NCI-H187 treated with DMSO at 0.1 percent for 48 hours (cell line): ENCODE measurements around the gene NDC1.
"Not testable (repeated sequence)": the region's sequence is repeated elsewhere in the genome, so short reads cannot be mapped to it uniquely, and the experiment has no call there.

Experiments used
- DNase-seq: peaks from one replicate; lab custom pipeline; 2025; lab: John Stamatoyannopoulos, UW

Gene NDC1, protein sequence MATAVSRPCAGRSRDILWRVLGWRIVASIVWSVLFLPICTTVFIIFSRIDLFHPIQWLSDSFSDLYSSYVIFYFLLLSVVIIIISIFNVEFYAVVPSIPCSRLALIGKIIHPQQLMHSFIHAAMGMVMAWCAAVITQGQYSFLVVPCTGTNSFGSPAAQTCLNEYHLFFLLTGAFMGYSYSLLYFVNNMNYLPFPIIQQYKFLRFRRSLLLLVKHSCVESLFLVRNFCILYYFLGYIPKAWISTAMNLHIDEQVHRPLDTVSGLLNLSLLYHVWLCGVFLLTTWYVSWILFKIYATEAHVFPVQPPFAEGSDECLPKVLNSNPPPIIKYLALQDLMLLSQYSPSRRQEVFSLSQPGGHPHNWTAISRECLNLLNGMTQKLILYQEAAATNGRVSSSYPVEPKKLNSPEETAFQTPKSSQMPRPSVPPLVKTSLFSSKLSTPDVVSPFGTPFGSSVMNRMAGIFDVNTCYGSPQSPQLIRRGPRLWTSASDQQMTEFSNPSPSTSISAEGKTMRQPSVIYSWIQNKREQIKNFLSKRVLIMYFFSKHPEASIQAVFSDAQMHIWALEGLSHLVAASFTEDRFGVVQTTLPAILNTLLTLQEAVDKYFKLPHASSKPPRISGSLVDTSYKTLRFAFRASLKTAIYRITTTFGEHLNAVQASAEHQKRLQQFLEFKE

DNA sequence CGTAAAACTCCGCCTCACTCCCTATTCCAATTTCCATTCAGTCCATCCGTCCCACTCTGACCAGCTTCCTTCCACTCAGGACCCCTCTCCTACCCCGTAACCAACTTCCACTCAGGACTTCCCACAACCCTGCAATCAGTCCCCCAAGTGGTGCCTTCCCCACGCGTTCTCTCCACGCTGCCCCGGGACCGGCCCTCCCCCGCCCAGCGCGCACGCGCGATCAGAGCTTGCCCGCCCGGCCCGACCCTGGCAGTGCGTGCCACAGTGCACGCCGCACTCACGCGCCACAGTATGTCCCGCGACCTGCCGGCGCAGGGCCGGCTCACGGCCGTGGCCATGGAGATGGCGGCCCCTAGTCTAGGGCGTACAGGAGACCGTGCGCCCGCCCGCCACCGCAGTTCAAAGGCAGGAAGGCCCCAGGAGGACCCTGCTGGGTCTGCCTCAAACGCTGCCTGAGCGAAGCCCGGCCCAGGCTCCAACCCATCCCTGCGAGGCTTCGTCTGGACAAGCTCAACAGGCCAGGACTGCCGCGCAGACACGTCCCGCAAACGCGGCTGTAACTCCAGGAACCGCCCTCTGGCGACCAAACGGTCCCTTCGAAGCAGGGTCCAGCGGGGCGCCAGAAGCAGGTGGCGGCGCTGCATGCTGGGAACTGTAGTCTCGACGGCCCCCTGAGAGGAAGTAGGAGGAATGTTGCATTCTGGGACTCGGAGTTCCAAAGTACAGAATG, at the start of gene NDC1:
Gene NDC1 (minus strand): TSS at position 373 of the 730 bp plus-strand sequence. CDS start 35 bp downstream, at position 338.
- peak; percentile 90 for DNase-seq

DNA sequence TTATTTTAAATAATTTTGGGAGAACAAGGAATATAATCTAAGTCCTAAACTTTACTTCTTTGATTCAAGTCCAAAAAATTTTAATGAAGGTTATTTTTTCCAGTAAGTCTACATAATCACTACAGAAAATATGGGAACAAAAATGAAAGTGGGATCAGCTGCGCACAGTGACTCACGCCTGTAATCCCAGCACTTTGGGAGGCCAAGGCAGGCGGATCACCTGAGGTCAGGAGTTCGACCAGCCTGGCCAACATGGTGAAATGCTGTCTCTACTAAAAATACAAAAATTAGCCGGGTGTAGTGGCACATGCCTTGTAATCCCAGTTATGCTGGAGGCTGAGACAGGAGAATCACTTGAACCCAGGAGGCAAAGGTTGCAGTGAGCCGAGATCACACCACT, 45.5 kb upstream of the NDC1 start:
- DNase-seq: not testable (repeated sequence)

DNA sequence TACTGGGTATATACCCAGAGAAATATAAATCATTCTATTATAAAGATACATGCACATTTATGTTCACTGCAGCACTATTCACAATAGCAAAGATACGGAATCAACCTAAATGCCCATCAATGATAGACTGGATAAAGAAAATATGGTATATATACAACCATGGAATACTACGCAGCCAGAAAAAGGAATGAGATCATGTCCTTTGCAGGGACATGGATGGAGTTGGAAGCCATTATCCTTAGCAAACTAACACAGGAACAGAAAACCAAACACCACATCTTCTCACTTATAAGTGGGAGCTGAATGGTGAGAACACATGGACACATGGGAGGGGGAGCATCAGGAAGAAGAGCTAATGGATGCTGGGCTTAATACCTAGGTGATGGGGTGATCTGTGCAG, 43.8 kb upstream of the NDC1 start:
- not testable (repeated sequence) for DNase-seq

DNA sequence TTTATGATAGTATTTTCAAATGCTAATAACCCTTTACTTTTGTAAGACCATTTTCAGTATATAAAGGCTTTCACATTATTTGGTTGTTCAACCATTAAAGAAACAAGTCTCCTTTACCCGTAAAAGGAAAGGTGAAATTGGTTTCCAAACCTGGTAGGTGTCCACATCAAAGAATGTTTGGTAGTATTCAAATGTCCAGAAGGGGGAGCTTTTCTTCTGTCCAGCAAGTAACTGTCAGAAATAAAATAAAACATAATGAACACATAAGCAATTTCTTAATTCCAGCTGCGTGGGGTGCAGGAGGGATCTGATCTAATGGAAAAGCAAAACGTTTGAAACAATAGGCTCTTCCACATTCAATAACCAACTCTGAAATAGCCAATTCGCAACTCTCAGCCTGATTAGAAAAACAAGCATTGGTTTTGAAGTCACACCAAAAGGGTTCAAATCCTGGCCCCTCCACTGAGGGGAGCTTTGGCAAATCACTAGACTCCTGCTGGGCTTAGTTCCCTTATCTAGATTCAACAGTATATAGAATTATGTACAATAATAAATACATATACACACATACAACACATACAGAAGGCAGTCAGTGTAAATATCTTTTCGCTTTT, 40.5 kb upstream of the NDC1 start:
- DNase-seq: no peak

DNA sequence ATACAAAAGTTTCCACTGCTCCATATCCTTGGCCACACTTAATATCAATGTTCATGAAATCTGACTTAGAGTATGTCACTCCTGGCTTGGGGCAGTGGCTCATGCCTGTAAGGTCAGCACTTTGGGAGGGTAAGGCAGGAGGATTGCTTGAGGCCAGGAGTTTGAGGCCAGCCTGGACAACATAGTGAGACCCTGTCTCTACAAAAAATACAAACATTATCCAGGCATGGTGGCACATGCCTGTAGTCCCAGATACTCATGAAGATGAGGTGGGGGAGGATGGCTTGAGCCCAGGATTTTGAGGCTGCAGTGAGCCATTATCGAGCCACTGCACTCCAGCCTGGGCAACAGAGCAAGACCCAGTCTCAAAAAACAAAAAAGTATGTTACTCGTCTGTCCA, 37.1 kb upstream of the NDC1 start:
- not testable (repeated sequence) for DNase-seq

DNA sequence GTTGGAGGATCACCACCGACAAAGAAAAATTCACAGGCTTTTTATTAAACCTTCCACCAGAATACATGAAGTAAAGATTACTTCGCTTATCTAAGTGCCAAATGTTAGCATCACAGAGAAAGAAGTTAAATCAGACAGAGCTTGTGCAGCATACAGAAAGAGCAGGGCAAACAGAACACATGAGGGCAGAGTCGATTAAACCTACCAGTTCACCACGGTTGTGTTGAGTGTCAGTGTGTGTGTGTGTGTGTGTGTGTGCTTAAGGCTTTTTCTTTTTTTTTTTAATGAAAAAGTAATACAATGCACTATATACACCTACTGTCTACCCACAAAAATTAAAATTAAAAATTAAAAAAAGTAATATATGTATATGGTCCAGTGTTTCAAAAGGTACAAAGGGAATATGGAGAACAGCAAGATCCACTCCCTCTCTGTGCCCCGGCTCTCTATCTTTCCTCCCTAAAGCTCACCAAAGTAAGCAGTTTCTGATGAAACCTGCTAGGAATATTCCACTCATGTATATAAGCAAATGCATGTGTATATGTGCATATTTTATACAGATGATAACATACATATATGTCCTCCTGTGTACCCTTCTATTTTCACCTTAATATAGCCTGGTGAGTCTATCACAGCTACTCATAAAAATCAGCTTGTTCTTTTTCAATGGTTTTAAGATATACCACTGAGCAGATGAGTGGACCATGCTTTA, 33.8 kb upstream of the NDC1 start:
- no peak for DNase-seq

DNA sequence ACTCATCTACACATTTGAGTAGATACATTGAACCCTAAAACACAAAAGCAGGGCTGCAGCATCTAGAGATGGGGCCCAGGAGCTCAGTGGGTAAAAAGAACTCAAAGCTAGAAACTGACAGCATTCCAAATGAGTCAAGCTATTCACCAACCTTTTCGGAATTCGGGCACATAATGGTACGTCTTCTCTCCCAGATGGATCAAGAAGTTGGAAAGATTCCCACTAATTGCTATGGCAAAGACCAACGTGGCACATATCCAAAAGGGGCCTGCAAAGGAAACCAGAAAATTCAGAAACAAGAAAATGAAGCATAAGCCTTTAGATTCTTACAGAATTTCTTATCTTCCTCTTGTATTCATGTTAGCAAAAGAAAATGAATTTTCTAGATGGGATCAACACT, 33.1 kb upstream of the NDC1 start:
- DNase-seq: no peak

DNA sequence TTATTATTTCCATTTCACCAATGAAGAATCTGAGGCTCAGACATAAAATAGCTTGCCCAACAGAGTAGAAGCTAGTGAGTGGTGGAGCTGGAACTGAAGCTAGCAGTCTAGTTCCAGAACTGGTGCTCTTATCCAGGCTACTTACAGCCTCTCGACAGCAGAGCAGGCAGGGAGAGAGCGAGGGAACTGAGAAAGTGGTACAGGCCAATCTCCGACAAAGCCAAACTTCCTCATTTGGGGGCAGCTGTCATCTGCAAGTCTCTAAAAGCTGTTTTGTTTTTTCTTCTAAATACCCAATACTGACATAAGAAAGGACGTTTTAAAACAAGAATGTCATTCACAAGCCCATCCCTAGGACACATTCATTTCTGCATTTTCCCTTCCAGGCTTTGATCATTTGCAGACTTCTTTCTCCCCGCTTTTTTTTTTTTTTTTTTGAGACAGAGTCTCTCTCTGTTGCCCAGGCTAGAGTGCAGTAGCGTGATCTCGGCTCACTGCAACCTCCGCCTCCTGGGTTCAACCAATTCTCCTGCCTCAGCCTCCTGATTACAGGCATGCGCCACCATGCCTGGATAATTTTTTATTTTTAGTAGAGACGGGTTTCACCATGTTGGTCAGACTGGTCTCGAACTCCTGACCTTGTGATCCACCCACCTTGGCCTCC, 31.5 kb upstream of the NDC1 start:
- no peak for DNase-seq

DNA sequence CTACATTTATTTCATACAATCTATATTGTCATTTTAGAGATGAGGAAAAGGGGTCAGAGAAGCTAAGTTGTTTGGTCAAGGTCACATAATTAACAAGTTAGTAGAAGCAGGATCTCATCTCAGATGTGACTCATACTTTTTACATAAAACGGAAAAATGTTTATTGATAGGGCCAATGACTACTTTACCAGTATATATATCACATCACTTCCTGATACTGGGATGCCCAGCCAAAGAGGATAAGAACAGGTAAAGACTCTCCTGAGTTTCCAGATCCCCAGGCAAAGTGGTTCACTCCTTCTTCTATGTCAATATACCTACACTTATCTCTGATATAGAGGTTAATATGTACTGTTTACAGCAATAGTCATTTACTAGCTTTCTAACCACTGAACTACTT, 30.5 kb upstream of the NDC1 start:
- DNase-seq: no peak

DNA sequence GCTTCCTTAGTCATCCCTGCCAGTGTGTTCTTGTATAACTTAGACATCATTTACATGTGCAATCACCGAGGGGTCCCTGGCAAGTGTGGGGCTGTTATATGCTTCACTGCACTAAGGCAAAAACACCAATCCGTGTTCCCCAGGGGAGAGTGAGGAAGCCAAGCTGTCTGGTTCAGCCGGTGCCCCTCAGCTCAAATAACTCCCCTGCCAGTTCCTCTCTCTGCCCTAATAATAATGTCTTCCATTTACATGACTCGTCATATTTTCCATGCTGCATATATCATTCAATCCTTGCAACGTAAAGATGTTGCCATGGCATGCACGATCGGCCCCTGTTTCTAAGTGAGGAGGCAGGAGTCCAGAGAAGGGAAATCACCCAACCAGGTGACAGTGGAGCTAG, 24.4 kb upstream of the NDC1 start:
- DNase-seq: no peak

DNA sequence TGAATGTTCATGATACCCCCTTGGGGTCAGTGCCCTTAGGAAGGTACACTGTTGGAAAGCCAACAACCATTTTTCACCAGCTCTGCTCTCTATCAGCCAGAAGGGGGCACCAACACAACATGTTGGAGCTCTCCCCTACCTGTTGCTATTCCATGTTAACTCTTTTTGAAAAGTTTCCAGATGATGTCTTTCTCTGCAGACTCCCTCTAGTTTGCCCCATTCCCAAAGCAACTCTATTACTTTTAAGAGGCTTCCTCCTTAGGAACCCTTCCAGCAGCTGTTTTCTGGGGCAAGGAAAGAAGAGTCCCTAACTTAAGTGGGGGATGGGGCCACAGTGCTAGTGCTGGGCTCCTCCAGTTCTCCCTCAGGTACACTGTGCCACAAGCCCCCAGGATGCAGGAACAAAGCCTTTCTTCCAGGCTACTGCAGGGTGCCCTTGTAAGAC, 22.9 kb upstream of the NDC1 start:
- DNase-seq: no peak

DNA sequence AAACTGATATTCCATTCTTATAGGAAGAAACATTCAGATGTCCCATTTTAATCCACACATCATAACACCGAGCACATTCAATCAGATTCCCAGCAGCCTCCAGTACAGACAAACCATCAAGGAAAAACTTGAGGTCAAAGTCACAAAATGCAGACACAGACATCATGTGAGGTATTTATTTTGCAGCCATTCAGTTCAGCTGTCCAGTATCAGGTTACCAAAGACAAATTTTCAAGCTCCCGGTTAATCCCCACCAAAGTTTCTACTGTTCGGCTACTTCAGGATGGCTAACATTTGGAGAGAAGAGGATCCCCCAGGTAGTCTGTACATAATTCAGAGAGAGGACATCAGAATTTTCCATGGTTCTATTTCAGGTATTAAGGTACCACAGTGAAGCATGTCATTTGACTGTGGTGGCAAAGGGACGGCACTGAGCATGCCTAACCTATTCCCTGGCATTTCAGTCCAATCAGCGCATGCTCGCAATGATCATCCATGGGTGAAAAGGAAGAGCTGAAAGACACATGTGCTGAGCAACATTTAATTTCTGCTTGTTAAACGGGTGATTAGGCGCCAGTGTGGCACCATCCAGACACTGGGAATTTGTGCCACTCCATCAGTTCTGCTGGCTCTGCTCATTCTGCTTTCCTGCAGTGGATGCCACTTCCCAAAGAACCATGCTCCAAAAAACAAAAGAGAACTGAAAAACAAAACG, 13.6 kb upstream of the NDC1 start:
- no peak for DNase-seq

DNA sequence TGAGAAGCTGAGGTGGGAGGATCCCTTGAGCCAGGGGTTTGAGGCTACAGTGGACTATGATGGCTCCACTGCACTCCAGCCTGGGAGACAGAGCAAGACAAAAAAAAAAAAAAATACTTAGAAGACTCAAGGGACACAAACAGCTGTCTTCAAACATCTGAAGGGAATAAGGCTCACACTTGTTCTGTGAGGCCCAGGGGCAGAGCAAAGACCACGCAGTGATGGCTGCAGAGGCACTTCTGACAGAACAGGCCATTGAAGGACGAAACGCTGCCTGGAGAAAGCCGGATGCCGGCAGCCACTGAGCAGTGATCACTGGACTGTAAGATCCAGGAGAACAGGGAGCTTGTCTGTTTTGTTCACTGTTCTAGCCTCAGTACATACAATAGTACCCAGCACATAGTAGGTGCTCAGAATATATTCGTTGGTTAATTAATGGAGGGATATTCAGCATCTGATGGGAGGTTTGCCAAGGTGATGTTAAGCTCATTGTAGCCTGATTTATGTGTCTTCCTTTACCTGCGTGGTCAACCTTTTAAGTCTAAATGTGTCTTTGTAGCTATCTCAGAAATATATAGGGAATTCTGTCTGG, 12.1 kb upstream of the NDC1 start:
- no peak for DNase-seq

DNA sequence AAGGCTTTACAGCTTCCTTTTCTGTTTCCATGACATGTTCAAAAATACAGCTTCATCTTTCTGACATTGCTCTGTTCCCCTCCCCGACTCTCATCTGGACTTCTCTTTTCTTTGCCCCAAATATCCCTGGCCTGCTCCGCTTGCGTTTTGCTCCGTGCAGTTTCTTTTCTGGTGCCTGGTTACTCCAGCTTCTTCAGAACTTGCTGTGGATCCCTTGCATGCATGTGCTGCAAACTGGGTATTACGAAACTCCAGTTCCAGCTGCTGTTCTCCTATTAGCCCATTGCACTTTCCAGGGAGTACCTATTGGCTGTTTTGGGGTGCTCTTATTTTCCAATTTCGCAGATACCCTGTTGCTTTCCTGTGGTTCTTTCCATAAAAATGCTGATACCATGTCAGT, 9.9 kb upstream of the NDC1 start:
- DNase-seq: no peak

DNA sequence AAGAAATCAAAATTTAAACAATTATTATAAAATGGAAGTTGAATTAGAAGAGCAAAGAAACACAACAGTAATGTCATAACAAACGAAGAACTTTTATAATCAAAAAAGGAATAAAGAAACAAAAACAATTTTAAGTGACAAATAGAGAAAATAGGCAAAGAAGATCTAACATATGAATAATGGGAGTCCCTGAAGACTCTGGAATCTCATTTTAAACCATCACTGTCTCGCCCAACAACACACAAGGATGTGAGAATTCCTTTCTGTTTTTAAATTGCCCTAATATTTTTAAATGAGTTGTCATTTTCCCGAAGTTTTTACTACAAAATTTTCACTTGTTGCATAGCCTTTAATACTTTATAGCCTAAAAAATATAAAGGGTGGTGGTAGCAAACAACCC, 4.3 kb upstream of the NDC1 start:
- DNase-seq: no peak

DNA sequence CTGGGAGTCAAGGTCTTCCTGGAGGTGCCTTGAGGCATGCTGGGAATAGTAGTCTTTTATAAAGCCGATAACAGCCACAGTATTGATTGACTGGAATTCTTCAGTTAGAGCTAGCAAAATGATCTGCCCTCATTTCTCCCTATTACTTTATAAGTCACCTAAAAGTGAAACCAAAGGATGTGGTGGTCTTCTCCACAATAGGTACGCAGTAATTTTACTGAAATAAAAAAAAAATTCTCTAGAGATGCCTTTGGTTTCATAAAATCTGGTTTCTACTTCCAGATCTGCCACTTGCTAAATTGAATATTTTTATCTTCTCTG, 518 bp upstream of the NDC1 start:
- DNase-seq: no peak

DNA sequence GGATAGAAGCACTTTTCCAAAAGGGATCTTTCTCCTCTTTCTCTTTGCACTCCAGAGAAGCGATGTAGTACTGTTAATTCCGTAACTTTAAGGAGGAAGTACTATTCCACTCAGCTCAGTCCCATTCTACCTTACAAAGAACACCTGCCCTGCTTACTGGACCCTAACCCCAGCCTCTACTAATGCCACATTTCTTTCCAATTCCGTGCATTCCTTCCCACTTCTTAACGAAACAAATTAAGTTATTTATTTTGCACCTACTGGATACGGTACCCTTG, 511 bp downstream of the NDC1 start:
- no peak for DNase-seq

DNA sequence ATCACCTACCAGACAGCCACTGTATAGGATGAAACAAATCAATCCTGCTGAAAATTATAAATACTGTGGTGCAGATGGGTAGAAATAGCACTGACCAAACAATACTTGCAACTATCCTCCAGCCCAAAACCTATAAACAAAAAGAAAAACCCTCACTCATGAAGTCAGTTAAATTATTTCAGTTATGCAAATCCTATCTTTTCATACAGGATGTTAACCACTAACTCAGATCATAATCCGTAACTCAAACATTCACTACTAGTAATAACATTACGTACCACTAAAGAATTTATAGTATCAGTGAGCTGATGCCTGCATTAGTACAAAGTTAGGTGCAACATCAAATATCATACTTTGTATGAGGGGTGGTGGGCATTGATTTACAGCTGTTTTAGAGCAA, 2.6 kb downstream of the NDC1 start:
- DNase-seq: no peak

DNA sequence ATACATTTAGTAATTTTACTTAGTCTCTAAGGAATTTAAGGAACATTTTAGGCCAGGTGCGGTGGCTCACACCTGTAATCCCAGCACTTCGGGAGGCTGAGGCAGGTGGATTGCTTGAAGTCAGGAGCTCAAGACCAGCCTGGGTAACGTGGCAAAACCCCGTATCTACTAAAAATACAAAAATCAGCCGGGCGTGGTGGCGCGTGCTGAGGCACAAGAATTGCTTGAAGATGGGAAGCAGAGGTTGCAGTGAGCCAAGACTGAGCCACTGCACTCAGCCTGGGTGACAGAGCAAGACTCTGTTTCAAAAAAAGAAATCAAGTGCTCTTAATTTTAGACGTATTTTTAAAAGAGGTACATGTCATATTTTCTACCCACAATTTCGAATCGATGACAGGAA, 3.3 kb downstream of the NDC1 start:
- DNase-seq: no peak

DNA sequence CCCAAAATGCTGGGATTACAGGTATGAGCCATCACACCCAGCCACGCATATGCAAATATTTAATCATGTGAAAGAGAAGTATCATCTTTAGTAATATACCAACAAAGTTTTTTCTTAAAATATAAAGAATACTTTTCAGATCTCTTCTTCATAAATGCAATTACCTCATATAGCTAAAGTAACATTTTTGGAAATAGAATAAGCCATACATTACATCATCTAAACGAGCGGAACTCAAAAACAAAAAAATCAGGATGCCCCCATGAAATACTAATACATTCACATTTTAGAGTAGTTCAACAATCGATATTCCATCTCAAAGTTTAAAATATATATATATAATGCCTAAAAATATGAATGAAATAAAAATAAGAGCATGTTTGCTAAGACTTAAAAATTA, 4.7 kb downstream of the NDC1 start:
- no peak for DNase-seq

DNA sequence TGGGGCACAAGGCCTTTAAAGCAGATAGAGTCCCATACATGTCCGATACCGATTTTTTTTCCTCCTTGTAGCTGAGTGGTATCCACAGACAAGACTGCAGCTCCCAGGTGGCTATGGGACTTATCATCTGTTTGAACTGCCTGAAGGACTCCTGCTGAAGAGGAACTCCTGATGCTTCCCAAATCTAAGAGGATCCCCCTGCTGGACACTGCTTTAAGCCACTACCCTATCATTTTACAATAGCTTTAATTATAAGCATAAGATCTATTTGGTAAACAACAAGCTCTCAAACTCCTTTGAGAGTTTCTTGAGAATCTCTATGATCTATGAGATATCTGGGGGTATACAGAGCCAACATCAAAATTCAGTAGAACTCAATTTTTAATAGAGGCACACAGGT, 11.7 kb downstream of the NDC1 start:
- DNase-seq: no peak
